Measurements from ENCODE around the gene RAD51B. TPM values are rescaled to one million over a fixed set of nuclear protein-coding genes. Genes with fewer than 3 reads are reported as not detected.

Gene RAD51B
- total RNA-seq, 1 experiment from 2014 or later, result 16.7 TPM

DNA sequence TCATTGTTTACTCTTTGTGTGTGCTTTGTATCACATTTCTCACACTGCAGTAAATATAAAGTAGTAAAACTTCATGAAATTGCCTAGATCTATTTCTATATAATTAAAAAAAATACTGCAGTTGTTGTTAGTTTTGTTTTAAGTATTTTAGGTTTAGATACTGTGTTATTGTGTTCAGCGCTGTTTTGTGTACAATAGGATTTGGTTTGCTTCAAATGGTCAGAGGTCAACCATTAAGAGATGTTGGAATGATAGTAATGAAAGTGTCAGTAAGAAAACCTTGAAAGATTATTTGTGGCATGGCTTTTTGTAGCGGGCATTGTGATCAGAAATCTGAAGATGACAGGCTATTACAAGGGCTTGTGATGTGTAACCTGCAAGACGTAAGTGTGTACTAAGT is 67.9 kb downstream of the RAD51B start:
- Mint-ChIP-seq H3K4me1 (peaks cover 0 to 5% of the 10 kb centered on the region in 2 experiments; a peak in 1 of 4 replicates), H3K4me3 (no peak overlapping the region), H3K9me3 (no peaks in the 10 kb centered on the region), H3K36me3 (ENCODE audit: insufficient read depth in 1 of 3, low read depth in 3 of 3) (no peaks in the 10 kb centered on the region), H3K27ac (no peak overlapping the region; a peak in 1 of 7 replicates), H3K27me3 (ENCODE audit: low read depth) (no peaks in the 10 kb centered on the region)
- no peak overlapping the region for H3K56ac ChIP-seq (ENCODE audit: insufficient read length, low read depth, low read length)
- H3T11ph ChIP-seq (ENCODE audit: low read length), result no peak overlapping the region
- H4K91ac ChIP-seq (ENCODE audit: insufficient read length, low read depth, low read length), result no peak overlapping the region
- H3K27me3 ChIP-seq (ENCODE audit: insufficient read depth, low read length), result no peaks in the 10 kb centered on the region
- no peak overlapping the region for H3K27ac ChIP-seq (ENCODE audit: insufficient read length, low read depth, low read length)
- H3K79me2 ChIP-seq (ENCODE audit: insufficient read depth, low read length), result no peaks in the 10 kb centered on the region
- H3K14ac ChIP-seq (ENCODE audit: insufficient read depth, low read length), result no peak overlapping the region
- H2BK120ac ChIP-seq (ENCODE audit: low read depth, low read length, poor library complexity, severe bottlenecking), result no peak overlapping the region
- H3K4me2 ChIP-seq (ENCODE audit: insufficient read depth, insufficient read length, low read length), result no peak overlapping the region
- no peak overlapping the region for H2AK5ac ChIP-seq (ENCODE audit: insufficient read length, low read length)
- no peak overlapping the region for H3K23ac ChIP-seq (ENCODE audit: insufficient read length, low read depth, low read length)
- H2BK15ac ChIP-seq (ENCODE audit: low read depth, low read length), result no peak overlapping the region
- no peak overlapping the region for H2BK5ac ChIP-seq (ENCODE audit: insufficient read length, low read length)
- no peak for DNase-seq
- H3K79me1 ChIP-seq (ENCODE audit: insufficient read depth, low read depth, low read length, poor library complexity, severe bottlenecking), result no peaks in the 10 kb centered on the region
- H3K9me3 ChIP-seq (ENCODE audit: control insufficient read depth, low read depth, low read length), result no peaks in the 10 kb centered on the region
- H3K18ac ChIP-seq (ENCODE audit: insufficient read length, low read depth, low read length), result no peak overlapping the region
- H2BK20ac ChIP-seq (ENCODE audit: low read depth, low read length, poor library complexity, severe bottlenecking), result no peak overlapping the region
- no peaks in the 10 kb centered on the region for H4K20me1 ChIP-seq (ENCODE audit: control insufficient read depth, insufficient read depth, insufficient read length)
- no peak overlapping the region for H4K8ac ChIP-seq (replicated peaks; ENCODE audit: insufficient read length, low read depth, low read length)
- no peak overlapping the region for H2AFZ ChIP-seq (ENCODE audit: low read length)
- no peaks in the 10 kb centered on the region for H3K4me1 ChIP-seq (ENCODE audit: insufficient read depth, low read length)
- no peak overlapping the region for H4K5ac ChIP-seq (ENCODE audit: insufficient read length, low read depth, low read length)
- H3K23me2 ChIP-seq (ENCODE audit: insufficient read length, low read depth, low read length, poor library complexity, severe bottlenecking), result no peaks in the 10 kb centered on the region
- no peak overlapping the region for H2BK12ac ChIP-seq (ENCODE audit: insufficient read length, low read depth, low read length)
- WGBS (ENCODE audit: extremely low coverage, insufficient read length, low lambda C conversion rate), result 100% methylated on average over 1 of the region's 3 CpGs
- TF ChIP-seq CTCF (conservative IDR thresholded peaks at IDR 0.05), result no peak
- no peak overlapping the region for H3K4ac ChIP-seq (ENCODE audit: low read depth, low read length)
- H3K9ac ChIP-seq (ENCODE audit: extremely low read depth, insufficient read length, low read length), result no peak overlapping the region
